ENCODE measurements around the gene OR52H1. TPM values are rescaled to one million over a fixed set of nuclear protein-coding genes. Genes with fewer than 3 reads are reported as not detected.

The OR52H1 gene
- total and polyA plus RNA-seq, 2 experiments from 2014 or later: not detected

GRCh38 chr11:5499671-5500070, 48.7 kb downstream of the OR52H1 start:
- no peaks in the 10 kb centered on the region for H3F3A ChIP-seq (ENCODE audit: insufficient read depth)
- H3K27ac ChIP-seq: no peak overlapping the region
- no peaks in the 10 kb centered on the region for H3K9me2 ChIP-seq (ENCODE audit: insufficient read depth)
- no peak overlapping the region for H3K4me3 ChIP-seq
- H3K36me3 ChIP-seq (ENCODE audit: low read depth): no peaks in the 10 kb centered on the region
- H2AFZ ChIP-seq: no peak overlapping the region
- no peak overlapping the region for H3K4me2 ChIP-seq (ENCODE audit: unreplicated experiment)
- TF ChIP-seq EZH2 (IDR thresholded peaks at IDR 0.05; ENCODE audit: insufficient read depth, poor library complexity, severe bottlenecking): no peak
- TF ChIP-seq EZH2phosphoT487 (IDR thresholded peaks at IDR 0.05; ENCODE audit: insufficient read depth, low read depth): no peak
- H3K9ac ChIP-seq: no peak overlapping the region
- no peaks in the 10 kb centered on the region for H3K9me3 ChIP-seq (ENCODE audit: low read depth)
- no peaks in the 10 kb centered on the region for H4K20me1 ChIP-seq (ENCODE audit: insufficient read depth)
- DNase-seq: no peak
- H3K27me3 ChIP-seq (replicated peaks; ENCODE audit: insufficient read depth): no peaks in the 10 kb centered on the region
- no peaks in the 10 kb centered on the region for H3K4me1 ChIP-seq (ENCODE audit: insufficient read depth)
- in situ Hi-C loops (cut with MboI): no loop called here
- H3K79me2 ChIP-seq (ENCODE audit: insufficient read depth): no peaks in the 10 kb centered on the region
- WGBS, 2 experiments (ENCODE audit: low coverage in 1 of 2, low lambda C conversion rate in 2 of 2, missing lambda C conversion rate in 2 of 2): 30 to 32% methylated on average over 2 of the region's 2 CpGs

Other genes with a start within 250 kb of the OR52H1 start
- not detected in 2 replicates for gene OR51B4, start 246.6 kb downstream of the OR52H1 start, total RNA-seq (2014; rRNA removed; shearing (Covaris generic))
- gene OR51B4, start 246.6 kb downstream of the OR52H1 start, polyA plus RNA-seq (2016; fragmentation: Nextera tagmentation; extraction: Ambion mirVana): not detected in 2 replicates
- gene OR51B2, start 224.2 kb downstream of the OR52H1 start, total RNA-seq (2014; rRNA removed; shearing (Covaris generic)): not detected in 2 replicates
- not detected in 2 replicates for gene OR51B2, start 224.2 kb downstream of the OR52H1 start, polyA plus RNA-seq (2016; fragmentation: Nextera tagmentation; extraction: Ambion mirVana)
- not detected in 2 replicates for gene OR51B5, start 205.0 kb downstream of the OR52H1 start, total RNA-seq (2014; rRNA removed; shearing (Covaris generic))
- gene OR51B5, start 205.0 kb downstream of the OR52H1 start, polyA plus RNA-seq (2016; fragmentation: Nextera tagmentation; extraction: Ambion mirVana): not detected in 2 replicates
- not detected in 2 replicates for gene OR51B6, start 197.0 kb downstream of the OR52H1 start, total RNA-seq (2014; rRNA removed; shearing (Covaris generic))
- not detected in 2 replicates for gene OR51B6, start 197.0 kb downstream of the OR52H1 start, polyA plus RNA-seq (2016; fragmentation: Nextera tagmentation; extraction: Ambion mirVana)
- not detected in 2 replicates for gene OR51M1, start 164.7 kb downstream of the OR52H1 start, total RNA-seq (2014; rRNA removed; shearing (Covaris generic))
- not detected in 2 replicates for gene OR51M1, start 164.7 kb downstream of the OR52H1 start, polyA plus RNA-seq (2016; fragmentation: Nextera tagmentation; extraction: Ambion mirVana)
- not detected in 2 replicates for gene OR51Q1, start 126.4 kb downstream of the OR52H1 start, total RNA-seq (2014; rRNA removed; shearing (Covaris generic))
- gene OR51Q1, start 126.4 kb downstream of the OR52H1 start, polyA plus RNA-seq (2016; fragmentation: Nextera tagmentation; extraction: Ambion mirVana): not detected in 2 replicates
- not detected in 2 replicates for gene OR51I1, start 107.0 kb downstream of the OR52H1 start, total RNA-seq (2014; rRNA removed; shearing (Covaris generic))
- not detected in 2 replicates for gene OR51I1, start 107.0 kb downstream of the OR52H1 start, polyA plus RNA-seq (2016; fragmentation: Nextera tagmentation; extraction: Ambion mirVana)
- not detected in 2 replicates for gene OR51I2, start 99.2 kb downstream of the OR52H1 start, total RNA-seq (2014; rRNA removed; shearing (Covaris generic))
- not detected in 2 replicates for gene OR51I2, start 99.2 kb downstream of the OR52H1 start, polyA plus RNA-seq (2016; fragmentation: Nextera tagmentation; extraction: Ambion mirVana)
- gene OR52D1, start 59.9 kb downstream of the OR52H1 start, total RNA-seq (2014; rRNA removed; shearing (Covaris generic)): not detected in 2 replicates
- not detected in 2 replicates for gene OR52D1, start 59.9 kb downstream of the OR52H1 start, polyA plus RNA-seq (2016; fragmentation: Nextera tagmentation; extraction: Ambion mirVana)
- not detected in 2 replicates for gene UBQLN3, start 38.6 kb downstream of the OR52H1 start, total RNA-seq (2014; rRNA removed; shearing (Covaris generic))
- not detected in 2 replicates for gene UBQLN3, start 38.6 kb downstream of the OR52H1 start, polyA plus RNA-seq (2016; fragmentation: Nextera tagmentation; extraction: Ambion mirVana)
- 0.32 TPM in 1 of 2 replicates, not detected in the other for gene UBQLNL, start 31.8 kb downstream of the OR52H1 start, total RNA-seq (2014; rRNA removed; shearing (Covaris generic))
- gene UBQLNL, start 31.8 kb downstream of the OR52H1 start, polyA plus RNA-seq (2016; fragmentation: Nextera tagmentation; extraction: Ambion mirVana): 0.20 TPM in 1 of 2 replicates, not detected in the other
- gene OR52B6, start 32.3 kb upstream of the OR52H1 start, total RNA-seq (2014; rRNA removed; shearing (Covaris generic)): not detected in 2 replicates
- gene OR52B6, start 32.3 kb upstream of the OR52H1 start, polyA plus RNA-seq (2016; fragmentation: Nextera tagmentation; extraction: Ambion mirVana): not detected in 2 replicates
- 2.3 and 3.6 TPM in 2 replicates for gene TRIM6, start 48.1 kb upstream of the OR52H1 start, total RNA-seq (2014; rRNA removed; shearing (Covaris generic))
- 1.9 and 2.2 TPM in 2 replicates for gene TRIM6, start 48.1 kb upstream of the OR52H1 start, polyA plus RNA-seq (2016; fragmentation: Nextera tagmentation; extraction: Ambion mirVana)
- gene TRIM34, start 76.5 kb upstream of the OR52H1 start, total RNA-seq (2014; rRNA removed; shearing (Covaris generic)): 5.1 and 12.1 TPM in 2 replicates
- gene TRIM34, start 76.5 kb upstream of the OR52H1 start, polyA plus RNA-seq (2016; fragmentation: Nextera tagmentation; extraction: Ambion mirVana): 3.9 and 4.0 TPM in 2 replicates
- gene TRIM5, start 136.5 kb upstream of the OR52H1 start, total RNA-seq (2014; rRNA removed; shearing (Covaris generic)): 10.7 and 11.9 TPM in 2 replicates
- 12.7 and 14.0 TPM in 2 replicates for gene TRIM5, start 136.5 kb upstream of the OR52H1 start, polyA plus RNA-seq (2016; fragmentation: Nextera tagmentation; extraction: Ambion mirVana)
- 58.4 and 114 TPM in 2 replicates for gene TRIM22, start 141.2 kb upstream of the OR52H1 start, total RNA-seq (2014; rRNA removed; shearing (Covaris generic))
- 50.2 and 51.1 TPM in 2 replicates for gene TRIM22, start 141.2 kb upstream of the OR52H1 start, polyA plus RNA-seq (2016; fragmentation: Nextera tagmentation; extraction: Ambion mirVana)
- not detected in 2 replicates for gene OR56B1, start 187.9 kb upstream of the OR52H1 start, total RNA-seq (2014; rRNA removed; shearing (Covaris generic))
- not detected in 2 replicates for gene OR56B1, start 187.9 kb upstream of the OR52H1 start, polyA plus RNA-seq (2016; fragmentation: Nextera tagmentation; extraction: Ambion mirVana)
- 0.43 TPM in 1 of 2 replicates, not detected in the other for gene OR52N4, start 205.7 kb upstream of the OR52H1 start, total RNA-seq (2014; rRNA removed; shearing (Covaris generic))
- not detected in 2 replicates for gene OR52N4, start 205.7 kb upstream of the OR52H1 start, polyA plus RNA-seq (2016; fragmentation: Nextera tagmentation; extraction: Ambion mirVana)
- gene OR52N5, start 234.8 kb upstream of the OR52H1 start, total RNA-seq (2014; rRNA removed; shearing (Covaris generic)): not detected in 2 replicates
- gene OR52N5, start 234.8 kb upstream of the OR52H1 start, polyA plus RNA-seq (2016; fragmentation: Nextera tagmentation; extraction: Ambion mirVana): not detected in 2 replicates
- not detected in 2 replicates for gene OR52N1, start 242.7 kb upstream of the OR52H1 start, total RNA-seq (2014; rRNA removed; shearing (Covaris generic))
- not detected in 2 replicates for gene OR52N1, start 242.7 kb upstream of the OR52H1 start, polyA plus RNA-seq (2016; fragmentation: Nextera tagmentation; extraction: Ambion mirVana)